IPS-15b (cell line): ENCODE results near the gene IP6K3.

Source experiments
- H3K27me3 ChIP-seq: one replicate; pipeline ENCODE4 v1.6.1; 2013; ENCODE audit warnings: low read length; ENCODE audit not compliant: control insufficient read depth, insufficient read depth
- H3K36me3 ChIP-seq: one replicate; pipeline ENCODE4 v1.6.1; 2013; ENCODE audit warnings: low read length; ENCODE audit not compliant: control insufficient read depth, insufficient read depth
- H3K4me1 ChIP-seq: one replicate; pipeline ENCODE4 v1.6.1; 2013; ENCODE audit warnings: mild to moderate bottlenecking, low read length; ENCODE audit not compliant: control insufficient read depth, insufficient read depth
- H3K4me3 ChIP-seq: one replicate; pipeline ENCODE4 v1.5.1; 2013; ENCODE audit warnings: low read depth, low read length
- H3K9ac ChIP-seq: one replicate; pipeline ENCODE4 v1.6.1; 2013; ENCODE audit warnings: low read depth, mild to moderate bottlenecking, low read length
- H3K9me3 ChIP-seq: one replicate; pipeline ENCODE4 v1.6.1; 2013; ENCODE audit warnings: mild to moderate bottlenecking, low read length; ENCODE audit not compliant: control insufficient read depth, insufficient read depth

Gene IP6K3

GRCh38 chr6:33725222-33725621, 21.5 kb downstream of the IP6K3 start:
- H3K36me3 ChIP-seq: peaks cover 2% of the 10 kb centered on the region
- H3K4me1 ChIP-seq: no peaks in the 10 kb centered on the region
- no peaks in the 10 kb centered on the region for H3K27me3 ChIP-seq
- no peak overlapping the region for H3K9ac ChIP-seq
- no peak overlapping the region for H3K4me3 ChIP-seq
- no peaks in the 10 kb centered on the region for H3K9me3 ChIP-seq

GRCh38 chr6:33724102-33725023, 22.3 kb downstream of the IP6K3 start:
- Histone ChIP-seq H3K4me3 (no peak overlapping the region), H3K9ac (no peak overlapping the region), H3K9me3 (no peaks in the 10 kb centered on the region), H3K4me1 (no peaks in the 10 kb centered on the region), H3K27me3 (no peaks in the 10 kb centered on the region), H3K36me3 (peaks cover 2% of the 10 kb centered on the region)

- Histone ChIP-seq H3K4me1 (no peaks in the 10 kb centered on the region), H3K9ac (no peak overlapping the region), H3K36me3 (peaks cover 2% of the 10 kb centered on the region), H3K27me3 (no peaks in the 10 kb centered on the region), H3K4me3 (no peak overlapping the region), H3K9me3 (no peaks in the 10 kb centered on the region)
Measured at GRCh38 chr6:33723371-33724085, 23.2 kb downstream of the IP6K3 start.

DNA sequence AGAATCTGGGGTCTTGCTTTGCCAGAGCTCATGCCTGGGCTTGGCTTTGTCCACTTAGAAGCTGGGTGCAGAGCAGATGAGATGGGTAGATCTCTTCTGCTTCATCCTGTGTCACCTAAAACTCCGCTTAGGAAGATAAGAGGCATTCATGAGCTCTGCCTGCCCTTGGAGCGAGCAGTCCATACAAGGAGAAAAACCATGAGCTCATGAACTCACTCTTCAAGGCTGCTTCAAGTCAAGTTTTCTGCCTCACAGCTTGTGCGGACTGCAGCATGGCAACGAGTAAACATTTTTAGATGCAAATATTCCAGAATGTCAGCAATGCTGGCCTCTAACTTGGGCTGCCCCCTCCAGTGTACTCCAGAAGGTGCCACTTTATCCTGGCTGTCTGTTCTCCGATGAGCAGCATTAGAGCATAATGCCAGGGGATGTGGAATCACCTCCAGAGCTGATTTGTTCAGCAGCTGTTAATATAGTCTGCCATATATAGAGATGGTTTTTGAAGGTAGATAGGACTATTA, 24.5 kb downstream of the IP6K3 start:
- H3K4me3 ChIP-seq: no peak overlapping the region
- H3K27me3 ChIP-seq: no peaks in the 10 kb centered on the region
- no peaks in the 10 kb centered on the region for H3K4me1 ChIP-seq
- H3K36me3 ChIP-seq: peaks cover 2% of the 10 kb centered on the region
- no peak overlapping the region for H3K9ac ChIP-seq
- H3K9me3 ChIP-seq: no peaks in the 10 kb centered on the region

DNA sequence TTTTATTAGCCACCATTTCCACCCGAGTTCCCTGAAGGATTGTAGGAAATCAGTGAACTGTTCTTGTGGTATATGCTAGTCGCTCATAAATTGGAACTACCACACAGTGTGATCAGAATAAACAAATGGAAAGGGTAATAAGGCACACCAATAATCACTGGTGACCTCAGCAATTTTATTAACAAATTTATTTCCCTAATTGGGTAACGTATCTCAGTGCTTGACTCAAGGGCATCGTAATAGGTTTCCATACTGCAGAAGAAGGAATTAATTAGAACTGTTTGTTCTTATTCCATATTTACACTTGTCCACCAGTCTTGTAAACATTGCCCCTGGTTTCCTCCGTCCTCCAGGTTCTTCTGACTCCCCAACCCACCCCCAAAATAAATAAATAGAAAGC, 25.2 kb downstream of the IP6K3 start:
- Histone ChIP-seq H3K9me3 (no peaks in the 10 kb centered on the region), H3K27me3 (no peaks in the 10 kb centered on the region), H3K4me3 (no peak overlapping the region), H3K4me1 (no peaks in the 10 kb centered on the region), H3K36me3 (peaks cover 2% of the 10 kb centered on the region), H3K9ac (no peak overlapping the region)

GRCh38 chr6:33720998-33721397, 25.7 kb downstream of the IP6K3 start:
- H3K36me3 ChIP-seq: no peaks in the 10 kb centered on the region
- H3K4me1 ChIP-seq: no peaks in the 10 kb centered on the region
- no peak overlapping the region for H3K9ac ChIP-seq
- H3K9me3 ChIP-seq: no peaks in the 10 kb centered on the region
- H3K4me3 ChIP-seq: no peak overlapping the region
- H3K27me3 ChIP-seq: no peaks in the 10 kb centered on the region

- Histone ChIP-seq H3K4me1 (no peaks in the 10 kb centered on the region), H3K9me3 (no peaks in the 10 kb centered on the region), H3K27me3 (no peaks in the 10 kb centered on the region), H3K9ac (no peak overlapping the region), H3K4me3 (no peak overlapping the region), H3K36me3 (no peaks in the 10 kb centered on the region)
Measured at GRCh38 chr6:33719326-33719987, 27.2 kb downstream of the IP6K3 start.

DNA sequence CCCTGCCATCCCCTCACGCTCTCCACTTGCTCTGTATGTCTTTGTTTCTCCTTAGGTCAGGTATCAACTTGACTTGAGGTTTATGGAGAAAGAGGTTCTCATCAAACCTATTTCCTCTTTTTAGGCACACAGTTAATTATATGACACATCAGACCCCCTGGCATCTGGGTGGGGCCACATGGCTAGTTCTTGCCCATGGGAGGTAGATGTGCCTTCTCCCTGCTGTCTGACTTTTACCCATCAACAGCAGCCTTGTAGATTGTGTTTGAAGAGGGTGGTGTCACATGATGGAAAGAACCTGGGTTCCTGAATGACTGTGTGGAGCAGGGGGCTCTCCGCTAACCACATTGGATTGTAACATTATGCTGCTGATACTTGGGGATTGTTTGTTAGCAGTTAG, 28.0 kb downstream of the IP6K3 start:
- no peaks in the 10 kb centered on the region for H3K4me1 ChIP-seq
- no peaks in the 10 kb centered on the region for H3K36me3 ChIP-seq
- no peaks in the 10 kb centered on the region for H3K27me3 ChIP-seq
- H3K4me3 ChIP-seq: no peak overlapping the region
- H3K9me3 ChIP-seq: no peaks in the 10 kb centered on the region
- H3K9ac ChIP-seq: no peak overlapping the region

GRCh38 chr6:33717934-33718455, 28.7 kb downstream of the IP6K3 start:
- H3K9me3 ChIP-seq: no peaks in the 10 kb centered on the region
- H3K27me3 ChIP-seq: no peaks in the 10 kb centered on the region
- no peaks in the 10 kb centered on the region for H3K4me1 ChIP-seq
- H3K9ac ChIP-seq: no peak overlapping the region
- no peak overlapping the region for H3K4me3 ChIP-seq
- H3K36me3 ChIP-seq: no peaks in the 10 kb centered on the region

DNA sequence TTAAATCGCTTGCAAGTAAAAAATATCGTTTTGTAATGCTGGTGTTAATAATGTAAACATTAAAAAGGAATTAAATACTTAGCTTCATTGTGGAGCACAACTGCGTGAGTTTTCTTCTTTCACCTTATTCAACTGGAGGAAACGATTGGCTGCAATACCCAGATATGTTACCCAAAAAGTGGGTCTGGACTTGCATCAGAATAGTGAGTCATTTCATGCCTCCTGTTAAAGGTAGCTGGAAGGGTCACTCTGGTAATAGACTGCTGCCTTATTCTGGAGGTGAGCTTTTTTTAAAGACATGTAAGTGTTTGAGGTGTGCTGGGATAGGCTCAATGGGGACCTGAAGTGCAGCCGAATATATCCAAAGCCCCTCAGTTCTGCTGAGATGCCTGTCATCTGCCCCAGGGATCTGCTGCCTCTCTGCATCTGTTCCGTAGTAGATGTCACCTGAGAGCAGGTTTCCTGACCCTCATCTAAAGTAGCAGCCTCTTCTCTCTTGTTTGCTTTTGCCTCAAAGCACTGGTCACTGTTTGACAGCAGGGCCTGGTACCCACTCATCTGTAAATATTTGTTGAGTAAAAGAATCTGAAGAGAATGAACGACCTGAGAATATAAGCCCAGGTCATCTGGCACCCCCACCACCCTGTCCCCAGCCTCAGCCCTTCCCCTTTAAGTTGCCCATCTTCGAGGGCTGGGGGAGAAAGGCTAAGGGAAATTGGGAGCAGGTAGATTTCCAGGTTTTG, 29.6 kb downstream of the IP6K3 start:
- no peaks in the 10 kb centered on the region for H3K36me3 ChIP-seq
- H3K9ac ChIP-seq: no peak overlapping the region
- no peak overlapping the region for H3K4me3 ChIP-seq
- H3K27me3 ChIP-seq: no peaks in the 10 kb centered on the region
- H3K9me3 ChIP-seq: no peaks in the 10 kb centered on the region
- H3K4me1 ChIP-seq: peaks cover under 1% of the 10 kb centered on the region

DNA sequence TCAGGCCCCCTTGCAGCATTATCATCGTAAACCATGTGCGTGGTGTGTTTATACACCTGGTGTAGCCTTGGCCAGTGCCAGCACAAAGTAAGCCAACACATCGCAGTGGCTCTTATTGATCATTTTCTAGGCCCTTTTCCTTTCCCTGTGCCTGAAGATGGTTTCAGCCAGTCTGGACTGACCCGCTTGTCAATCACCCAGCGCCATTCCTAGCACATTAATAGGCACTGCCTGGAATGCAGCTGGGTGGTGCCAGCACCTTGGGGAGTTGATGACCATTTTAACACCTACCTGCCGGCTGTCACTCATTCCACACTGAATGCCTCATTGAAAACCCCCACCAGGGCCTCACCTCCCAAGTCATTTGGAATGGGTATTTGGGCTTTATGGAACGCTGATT, 30.3 kb downstream of the IP6K3 start:
- H3K4me3 ChIP-seq: no peak overlapping the region
- H3K27me3 ChIP-seq: no peaks in the 10 kb centered on the region
- H3K9me3 ChIP-seq: no peaks in the 10 kb centered on the region
- H3K4me1 ChIP-seq: peaks cover 3% of the 10 kb centered on the region
- no peak overlapping the region for H3K9ac ChIP-seq
- no peaks in the 10 kb centered on the region for H3K36me3 ChIP-seq
